ENCODE measurements around the gene APOL2.

The APOL2 gene

DNA sequence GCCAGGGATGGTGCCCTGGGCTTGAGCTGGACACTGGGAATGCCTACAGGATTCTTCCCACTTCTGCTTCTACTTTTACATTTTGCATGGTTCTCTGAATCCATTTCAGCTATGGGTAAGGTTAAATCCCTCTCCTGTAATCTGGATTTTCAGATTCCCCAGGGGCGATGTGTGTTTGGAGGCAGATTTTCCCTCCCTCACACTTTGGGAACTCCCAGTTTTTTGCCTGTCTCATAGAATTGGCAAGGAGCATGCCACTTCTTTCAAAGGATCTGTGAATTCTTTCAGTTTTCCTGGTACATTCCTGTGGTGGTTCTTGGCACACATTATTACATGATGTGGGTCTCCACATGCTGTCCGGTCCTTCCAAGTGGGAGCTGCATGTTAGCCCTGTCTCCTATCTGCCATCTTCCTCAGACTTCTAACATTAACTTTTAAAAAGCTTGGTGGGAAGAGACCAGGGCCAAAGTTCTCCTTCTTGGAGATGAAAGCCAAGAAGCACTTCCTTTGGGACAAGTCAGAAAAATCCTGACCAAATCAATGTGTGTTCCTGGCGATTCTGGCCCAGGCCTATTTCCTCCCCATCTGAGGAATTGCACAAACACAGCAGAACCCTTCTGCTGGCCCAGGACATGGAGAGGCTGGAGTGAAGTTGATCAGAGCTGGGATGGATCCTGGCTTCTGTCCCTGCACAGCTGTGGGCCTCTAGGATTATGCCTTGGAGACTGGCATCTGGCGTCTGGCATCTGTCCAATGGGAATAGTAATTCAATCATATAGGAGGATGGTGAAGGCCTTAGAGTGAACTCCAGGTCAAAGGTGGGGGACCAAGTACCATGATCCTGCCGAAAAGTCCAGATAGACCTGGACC lies 5.4 kb upstream of the APOL2 start:
- H2AFZ ChIP-seq, result no peak overlapping the region
- no peaks in the 10 kb centered on the region for H3K36me3 ChIP-seq (ENCODE audit: control insufficient read depth, insufficient read depth, low read length)
- no peaks in the 10 kb centered on the region for H3K79me2 ChIP-seq
- H3K9ac ChIP-seq, result no peak overlapping the region
- no peaks in the 10 kb centered on the region for H3K27me3 ChIP-seq (ENCODE audit: control insufficient read depth, insufficient read depth, low read length)
- H3K4me2 ChIP-seq (ENCODE audit: low read length), result no peak overlapping the region
- TF ChIP-seq, protein P1, sequence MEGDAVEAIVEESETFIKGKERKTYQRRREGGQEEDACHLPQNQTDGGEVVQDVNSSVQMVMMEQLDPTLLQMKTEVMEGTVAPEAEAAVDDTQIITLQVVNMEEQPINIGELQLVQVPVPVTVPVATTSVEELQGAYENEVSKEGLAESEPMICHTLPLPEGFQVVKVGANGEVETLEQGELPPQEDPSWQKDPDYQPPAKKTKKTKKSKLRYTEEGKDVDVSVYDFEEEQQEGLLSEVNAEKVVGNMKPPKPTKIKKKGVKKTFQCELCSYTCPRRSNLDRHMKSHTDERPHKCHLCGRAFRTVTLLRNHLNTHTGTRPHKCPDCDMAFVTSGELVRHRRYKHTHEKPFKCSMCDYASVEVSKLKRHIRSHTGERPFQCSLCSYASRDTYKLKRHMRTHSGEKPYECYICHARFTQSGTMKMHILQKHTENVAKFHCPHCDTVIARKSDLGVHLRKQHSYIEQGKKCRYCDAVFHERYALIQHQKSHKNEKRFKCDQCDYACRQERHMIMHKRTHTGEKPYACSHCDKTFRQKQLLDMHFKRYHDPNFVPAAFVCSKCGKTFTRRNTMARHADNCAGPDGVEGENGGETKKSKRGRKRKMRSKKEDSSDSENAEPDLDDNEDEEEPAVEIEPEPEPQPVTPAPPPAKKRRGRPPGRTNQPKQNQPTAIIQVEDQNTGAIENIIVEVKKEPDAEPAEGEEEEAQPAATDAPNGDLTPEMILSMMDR (IDR thresholded peaks at IDR 0.05), result no peak
- H3K27ac ChIP-seq, result no peak overlapping the region
- no peak overlapping the region for H3K4me3 ChIP-seq (ENCODE audit: low read depth, low read length)
- H3K4me1 ChIP-seq, result no peaks in the 10 kb centered on the region
- H3K9me3 ChIP-seq (ENCODE audit: control insufficient read depth, low read length), result no peaks in the 10 kb centered on the region

DNA sequence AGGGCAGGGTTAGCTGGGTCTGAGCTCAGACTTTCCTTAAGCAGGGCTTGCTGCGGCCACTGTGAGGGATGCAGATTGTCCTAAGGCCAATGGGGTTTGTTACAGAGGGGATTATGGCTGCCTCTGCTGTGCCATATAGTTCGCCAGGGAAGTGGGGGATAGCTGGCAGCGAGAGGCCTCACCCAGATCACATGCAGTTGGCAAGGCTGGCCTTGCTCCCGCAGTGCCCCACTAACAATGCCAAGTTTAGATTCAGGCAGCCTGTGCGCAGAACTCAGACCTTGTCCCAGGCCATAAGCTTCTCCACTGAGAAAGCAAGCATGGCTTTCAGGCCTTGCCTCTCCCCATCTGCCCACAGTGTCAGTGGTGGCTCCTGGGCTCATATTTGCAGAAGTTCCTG lies 4.7 kb upstream of the APOL2 start:
- Histone ChIP-seq H3K79me2 (no peaks in the 10 kb centered on the region), H2AFZ (no peak overlapping the region), H3K9me3 (ENCODE audit: control insufficient read depth, low read length) (no peaks in the 10 kb centered on the region), H3K9ac (no peak overlapping the region), H3K27ac (no peak overlapping the region), H3K4me2 (ENCODE audit: low read length) (no peak overlapping the region), H3K4me3 (ENCODE audit: low read depth, low read length) (no peak overlapping the region), H3K27me3 (ENCODE audit: control insufficient read depth, insufficient read depth, low read length) (no peaks in the 10 kb centered on the region), H3K36me3 (ENCODE audit: control insufficient read depth, insufficient read depth, low read length) (no peaks in the 10 kb centered on the region), H3K4me1 (no peaks in the 10 kb centered on the region)
- TF ChIP-seq, protein P1 (IDR thresholded peaks at IDR 0.05), result no peak

DNA sequence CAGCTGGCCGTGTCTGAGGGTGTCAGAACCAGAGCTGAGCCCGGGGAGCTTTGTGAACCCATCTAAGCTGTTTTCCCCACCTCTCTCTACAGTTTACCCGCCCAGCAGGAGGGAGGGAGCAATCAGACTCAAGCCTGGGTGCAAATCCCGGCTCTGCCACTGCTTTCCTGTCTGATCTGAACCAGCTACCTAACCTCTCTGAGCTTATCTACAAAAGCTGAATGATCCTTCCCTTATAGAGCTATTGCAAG lies 252 bp downstream of the APOL2 start:
- Histone ChIP-seq H3K4me3 (ENCODE audit: low read depth, low read length) (peak overlapping the region; percentile 86), H3K9ac (peak overlapping the region; percentile 19), H3K4me1 (peaks cover 3% of the 10 kb centered on the region)

DNA sequence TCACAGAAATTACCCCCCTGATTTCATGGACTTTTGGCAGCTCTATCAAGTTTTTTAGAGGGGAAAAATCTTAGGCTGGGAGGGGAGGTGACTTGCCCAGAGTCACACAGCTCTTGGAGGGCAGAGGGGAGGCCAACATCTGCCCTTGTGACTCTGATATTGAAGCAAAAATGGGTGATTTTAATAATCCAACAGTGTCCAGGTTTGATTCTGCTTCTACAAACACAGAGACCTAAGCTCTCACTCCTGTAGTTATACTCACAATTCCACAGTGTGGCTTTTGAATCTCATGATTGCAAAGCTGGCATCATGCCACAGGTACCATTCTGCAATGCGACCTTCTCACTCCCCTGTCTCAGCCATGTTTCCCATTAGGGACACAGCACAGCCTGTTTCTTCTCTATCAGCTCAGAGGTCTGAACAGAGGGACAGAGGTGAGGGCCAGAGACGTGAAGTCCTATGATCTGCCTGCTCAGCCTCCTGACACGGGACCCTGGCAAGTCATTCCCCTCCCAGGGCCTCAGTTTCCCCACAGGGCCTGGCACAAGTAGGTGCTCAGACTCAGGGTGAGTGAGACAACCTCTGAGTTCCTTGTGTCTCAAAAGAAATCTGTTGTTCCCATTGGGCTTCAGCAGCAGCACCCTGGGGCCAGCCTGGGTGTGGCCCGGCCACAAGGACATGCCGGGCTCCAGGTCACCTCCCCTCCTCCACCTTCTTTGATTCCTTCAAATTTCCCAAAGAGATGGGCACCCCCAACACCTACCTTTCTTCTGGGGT lies 766 bp downstream of the APOL2 start:
- Histone ChIP-seq H3K79me2 (no peaks in the 10 kb centered on the region), H3K4me2 (ENCODE audit: low read length) (peak overlapping the region; percentile 93), H2AFZ (peak overlapping the region; percentile 83), H3K9me3 (ENCODE audit: control insufficient read depth, low read length) (no peaks in the 10 kb centered on the region), H3K4me3 (ENCODE audit: low read depth, low read length) (peak overlapping the region; percentile 86), H3K9ac (no peak overlapping the region), H3K36me3 (ENCODE audit: control insufficient read depth, insufficient read depth, low read length) (no peaks in the 10 kb centered on the region), H3K27ac (peak overlapping the region; percentile 75), H3K4me1 (peaks cover 3% of the 10 kb centered on the region), H3K27me3 (ENCODE audit: control insufficient read depth, insufficient read depth, low read length) (no peaks in the 10 kb centered on the region)
- TF ChIP-seq, protein P1 (IDR thresholded peaks at IDR 0.05), result no peak

More for the DNA sequence above, 252 bp downstream of the APOL2 start:
- Histone ChIP-seq H3K36me3 (ENCODE audit: control insufficient read depth, insufficient read depth, low read length) (no peaks in the 10 kb centered on the region), H2AFZ (peak overlapping the region; percentile 83), H3K27ac (peak overlapping the region; percentile 75), H3K4me2 (ENCODE audit: low read length) (peak overlapping the region; percentile 93), H3K79me2 (no peaks in the 10 kb centered on the region), H3K9me3 (ENCODE audit: control insufficient read depth, low read length) (no peaks in the 10 kb centered on the region), H3K27me3 (ENCODE audit: control insufficient read depth, insufficient read depth, low read length) (no peaks in the 10 kb centered on the region)
- TF ChIP-seq, protein P1 (IDR thresholded peaks at IDR 0.05), result no peak

Measured in parathyroid adenoma (tissue), 2 donors.